Measurements from ENCODE around the gene ADCY5. TPM values are rescaled to one million over a fixed set of nuclear protein-coding genes. Genes with fewer than 3 reads are reported as not detected.
"Not testable (repeated sequence)": the region's sequence is repeated elsewhere in the genome, so short reads cannot be mapped to it uniquely, and the experiment has no call there.

Gene ADCY5
- total RNA-seq, 1 donor = under 0.01 TPM

DNA sequence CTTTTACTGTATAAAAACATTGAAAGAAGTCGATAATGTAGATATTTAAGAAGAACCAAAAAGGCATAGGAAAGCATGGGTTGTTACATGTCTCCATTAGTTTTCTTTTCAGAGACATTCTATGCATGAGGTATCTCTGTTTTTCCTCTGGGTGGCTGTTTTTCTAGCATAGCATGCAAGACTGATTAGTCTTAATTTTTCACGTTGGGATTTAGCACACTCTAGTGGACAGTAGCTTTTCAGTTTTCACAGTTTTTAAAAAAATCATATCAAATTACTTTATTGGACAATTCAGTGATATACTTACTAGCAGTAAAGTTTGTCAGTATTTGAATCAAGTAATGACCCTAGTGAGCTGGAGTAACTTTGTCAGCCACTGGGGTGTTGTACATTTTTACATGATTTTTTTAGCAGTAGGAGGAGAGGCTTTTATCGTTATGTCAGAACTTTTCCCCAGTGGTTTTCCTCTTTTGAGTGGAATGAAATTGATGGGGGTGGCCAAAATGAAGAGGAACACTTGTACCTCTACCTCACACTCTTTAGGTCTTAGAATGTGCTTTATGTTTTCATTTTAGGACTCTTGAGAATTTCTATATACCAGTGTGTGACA is 190.0 kb downstream of the ADCY5 start:
- TF ChIP-seq, protein P1, sequence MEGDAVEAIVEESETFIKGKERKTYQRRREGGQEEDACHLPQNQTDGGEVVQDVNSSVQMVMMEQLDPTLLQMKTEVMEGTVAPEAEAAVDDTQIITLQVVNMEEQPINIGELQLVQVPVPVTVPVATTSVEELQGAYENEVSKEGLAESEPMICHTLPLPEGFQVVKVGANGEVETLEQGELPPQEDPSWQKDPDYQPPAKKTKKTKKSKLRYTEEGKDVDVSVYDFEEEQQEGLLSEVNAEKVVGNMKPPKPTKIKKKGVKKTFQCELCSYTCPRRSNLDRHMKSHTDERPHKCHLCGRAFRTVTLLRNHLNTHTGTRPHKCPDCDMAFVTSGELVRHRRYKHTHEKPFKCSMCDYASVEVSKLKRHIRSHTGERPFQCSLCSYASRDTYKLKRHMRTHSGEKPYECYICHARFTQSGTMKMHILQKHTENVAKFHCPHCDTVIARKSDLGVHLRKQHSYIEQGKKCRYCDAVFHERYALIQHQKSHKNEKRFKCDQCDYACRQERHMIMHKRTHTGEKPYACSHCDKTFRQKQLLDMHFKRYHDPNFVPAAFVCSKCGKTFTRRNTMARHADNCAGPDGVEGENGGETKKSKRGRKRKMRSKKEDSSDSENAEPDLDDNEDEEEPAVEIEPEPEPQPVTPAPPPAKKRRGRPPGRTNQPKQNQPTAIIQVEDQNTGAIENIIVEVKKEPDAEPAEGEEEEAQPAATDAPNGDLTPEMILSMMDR (IDR thresholded peaks at IDR 0.05; ENCODE audit: insufficient read depth, low read length) = peak; percentile 66
- no peak overlapping the region for H3K4me3 ChIP-seq (ENCODE audit: low read depth, low read length)
- peak; percentile 81 for DNase-seq (ENCODE audit: low read depth)

DNA sequence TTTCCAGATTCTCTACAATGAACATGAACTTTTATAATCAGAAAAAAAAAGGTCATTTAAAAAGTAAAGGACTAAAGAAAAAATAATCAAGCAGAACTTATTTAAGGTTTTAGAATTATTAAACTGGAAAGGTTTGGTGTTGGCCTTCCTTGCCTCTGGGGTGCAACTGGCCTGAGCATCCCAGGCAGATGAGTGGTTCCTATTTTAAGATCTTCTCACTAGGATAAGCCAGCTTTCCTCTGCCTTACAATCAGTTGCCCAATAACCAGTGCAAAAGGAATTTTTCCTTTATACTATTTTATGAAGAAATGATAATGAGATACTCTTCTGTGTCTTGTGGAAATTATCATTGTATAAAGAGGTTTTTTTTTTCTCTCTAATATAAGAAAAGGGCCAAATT is 190.5 kb downstream of the ADCY5 start:
- TF ChIP-seq, protein P1 (IDR thresholded peaks at IDR 0.05; ENCODE audit: insufficient read depth, low read length) = no peak
- DNase-seq (ENCODE audit: low read depth) = peak; percentile 32
- no peak overlapping the region for H3K4me3 ChIP-seq (ENCODE audit: low read depth, low read length)

DNA sequence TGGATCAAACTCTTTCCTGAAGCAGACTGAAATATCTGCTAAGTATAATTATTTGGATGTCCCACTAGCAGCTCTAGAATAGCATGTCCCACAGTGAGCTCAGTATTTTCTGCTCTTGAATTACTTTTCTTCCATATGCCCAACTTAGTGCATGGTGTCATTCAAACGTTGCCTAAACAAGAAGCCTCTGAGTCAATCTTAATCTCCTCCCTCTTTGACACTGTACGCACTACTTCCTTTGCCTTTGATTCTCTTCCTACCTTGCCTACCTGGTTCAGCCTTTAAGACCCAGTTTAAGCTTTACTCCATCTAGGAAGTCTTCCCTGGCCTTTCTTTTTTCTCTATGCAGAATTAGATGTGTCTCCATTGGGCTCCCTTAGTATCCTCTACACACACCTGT is 192.6 kb downstream of the ADCY5 start:
- TF ChIP-seq, protein P1 (IDR thresholded peaks at IDR 0.05; ENCODE audit: insufficient read depth, low read length) = no peak
- no peak for DNase-seq (ENCODE audit: low read depth)
- no peak overlapping the region for H3K4me3 ChIP-seq (ENCODE audit: low read depth, low read length)

DNA sequence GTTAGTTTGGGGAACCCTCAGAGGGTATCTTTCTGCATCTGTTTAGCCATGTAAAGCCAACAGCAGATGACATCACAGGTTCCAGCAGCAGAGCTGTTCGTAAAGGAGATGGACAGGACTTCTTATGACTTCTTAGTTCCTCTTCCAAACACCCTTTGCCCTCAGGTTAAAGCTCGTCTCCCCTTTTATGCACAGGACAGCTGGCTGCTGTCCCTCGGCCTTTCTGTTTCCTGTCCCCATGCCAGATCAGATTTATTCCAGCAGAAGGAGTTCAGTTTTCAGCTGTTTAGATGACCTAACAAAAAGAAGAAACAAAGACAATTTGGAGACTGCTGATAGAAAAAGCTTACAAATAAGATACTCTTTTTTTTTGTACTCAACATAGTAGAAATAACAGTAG is 202.0 kb downstream of the ADCY5 start:
- no peak for DNase-seq (ENCODE audit: low read depth)
- TF ChIP-seq, protein P1 (IDR thresholded peaks at IDR 0.05; ENCODE audit: insufficient read depth, low read length) = no peak
- H3K4me3 ChIP-seq (ENCODE audit: low read depth, low read length) = no peak overlapping the region

DNA sequence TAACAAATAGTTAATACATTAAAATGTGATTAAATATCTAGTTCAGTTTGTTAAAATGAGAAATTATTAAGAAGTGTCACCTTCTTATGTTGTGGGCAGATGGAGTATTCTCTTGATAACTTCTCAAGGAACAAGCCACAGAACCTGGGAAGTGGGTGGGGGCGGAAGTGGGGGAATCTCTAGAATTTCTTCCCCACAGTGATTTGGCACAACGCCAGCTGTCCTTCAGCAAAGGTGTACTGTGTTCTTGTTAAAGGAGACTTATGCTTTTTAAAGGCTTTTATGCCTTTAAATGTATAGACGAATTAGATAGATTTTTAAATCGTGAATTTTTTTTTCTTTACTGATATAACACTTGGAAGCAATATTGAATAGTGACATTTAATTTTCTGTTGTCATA is 204.8 kb downstream of the ADCY5 start:
- H3K4me3 ChIP-seq (ENCODE audit: low read depth, low read length) = no peak overlapping the region
- TF ChIP-seq, protein P1 (IDR thresholded peaks at IDR 0.05; ENCODE audit: insufficient read depth, low read length) = no peak
- DNase-seq (ENCODE audit: low read depth) = no peak

DNA sequence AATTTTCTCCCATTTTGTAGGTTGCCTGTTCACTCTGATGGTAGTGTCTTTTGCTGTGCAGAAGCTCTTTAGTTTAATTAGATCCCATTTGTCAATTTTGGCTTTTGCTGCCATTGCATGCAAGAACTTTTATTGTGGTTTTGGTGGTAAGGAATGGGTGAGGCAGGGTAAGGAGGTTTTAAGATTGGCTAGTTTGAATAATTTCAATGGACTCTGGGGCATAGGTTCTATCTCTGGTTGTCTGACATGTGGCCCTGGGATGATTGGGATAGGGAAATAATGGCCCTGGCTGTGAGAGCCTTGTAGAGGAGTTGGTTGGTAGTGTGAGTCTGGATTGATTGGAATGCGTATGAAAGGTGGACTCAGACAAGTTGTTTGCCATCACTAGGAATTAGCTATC is 209.1 kb downstream of the ADCY5 start:
- no peak for DNase-seq (ENCODE audit: low read depth)
- TF ChIP-seq, protein P1 (IDR thresholded peaks at IDR 0.05; ENCODE audit: insufficient read depth, low read length) = no peak
- H3K4me3 ChIP-seq (ENCODE audit: low read depth, low read length) = no peak overlapping the region

DNA sequence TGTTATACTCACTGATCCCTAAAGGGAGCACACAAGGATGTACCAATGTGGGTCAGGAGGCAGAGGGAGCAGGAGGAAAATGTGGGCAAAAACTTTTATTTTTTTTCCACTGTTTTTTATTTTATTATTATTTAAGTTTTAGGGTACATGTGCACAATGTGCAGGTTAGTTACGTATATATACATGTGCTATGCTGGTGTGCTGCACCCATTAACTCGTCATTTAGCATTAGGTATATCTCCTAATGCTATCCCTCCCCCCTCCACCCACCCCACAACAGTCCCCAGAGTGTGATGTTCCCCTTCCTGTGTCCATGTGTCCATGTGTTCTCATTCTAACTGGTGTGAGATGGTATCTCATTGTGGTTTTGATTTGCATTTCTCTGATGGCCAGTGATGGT is 209.7 kb downstream of the ADCY5 start:
- not testable (repeated sequence) for DNase-seq (ENCODE audit: low read depth); H3K4me3 ChIP-seq (ENCODE audit: low read depth, low read length)

Measured in fibroblast of the aortic adventitia (primary cell).